NOMO-1 treated with DMSO at 0.1 percent for 48 hours (cell line): Measurements from ENCODE around the gene OR2J2.
"Not testable (repeated sequence)": the region's sequence is repeated elsewhere in the genome, so short reads cannot be mapped to it uniquely, and the experiment has no call there.

Experiments
- DNase-seq: peaks from one replicate; lab custom pipeline; 2025; ENCODE audit not compliant: unreplicated experiment; lab: John Stamatoyannopoulos, UW

The OR2J2 gene

DNA sequence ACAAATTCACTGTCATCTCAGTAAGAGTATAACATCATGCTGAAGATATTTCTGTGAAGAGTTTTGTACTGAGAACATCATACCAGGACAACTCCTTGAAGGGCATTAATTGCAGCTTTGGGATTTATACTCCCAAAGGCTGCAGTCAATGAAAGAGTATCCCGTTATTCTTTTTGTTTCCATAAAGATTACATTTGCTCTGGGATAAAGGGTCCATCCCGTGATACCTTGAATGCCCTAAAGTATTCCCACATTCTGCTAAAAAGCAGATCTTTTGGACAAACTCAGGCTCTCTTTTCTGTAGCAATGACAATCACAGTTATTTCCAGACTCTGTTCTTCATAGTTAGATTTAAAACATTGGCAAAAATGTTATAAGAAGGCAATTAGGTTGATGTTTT, at the start of gene OR2J2:
Gene OR2J2 (plus strand): TSS at position 301 of the 400 bp plus-strand sequence. CDS start 2,729 bp downstream, outside the sequence.
- not testable (repeated sequence) for DNase-seq

DNA sequence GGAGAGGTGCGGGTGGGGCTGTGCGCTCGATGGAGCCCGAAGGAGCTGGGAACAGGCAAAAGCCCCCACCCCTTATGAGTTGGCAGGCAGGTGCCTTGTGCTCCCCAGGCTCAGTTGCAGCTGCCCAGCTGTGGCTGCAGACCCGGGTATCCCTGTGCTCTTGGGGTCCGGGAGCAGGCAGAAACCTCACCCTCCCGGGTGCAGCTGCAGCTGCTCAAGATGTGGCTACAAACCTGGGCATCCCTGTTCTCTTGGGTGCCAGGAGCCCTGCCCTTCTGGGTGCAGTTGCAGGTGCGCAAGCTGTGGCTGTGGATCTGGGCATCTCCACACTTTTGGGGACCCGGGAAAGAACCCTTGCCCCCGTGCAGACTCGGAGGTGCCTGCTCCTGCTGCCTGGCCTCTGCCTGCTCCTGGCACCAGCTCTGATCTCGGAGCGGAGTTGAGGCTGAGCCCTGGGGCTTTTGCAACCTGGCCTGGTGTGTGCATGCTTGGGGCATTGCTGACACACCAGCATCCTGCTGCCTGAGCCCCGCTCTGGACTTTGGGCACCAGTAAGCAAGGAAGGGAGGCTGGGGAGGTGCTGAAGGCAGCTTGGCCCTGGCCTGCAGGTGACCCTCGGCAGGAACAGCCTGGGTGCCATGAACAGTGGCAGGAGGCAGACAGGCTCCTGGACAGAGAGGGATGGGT, 41.2 kb upstream of the OR2J2 start:
- no peak for DNase-seq

DNA sequence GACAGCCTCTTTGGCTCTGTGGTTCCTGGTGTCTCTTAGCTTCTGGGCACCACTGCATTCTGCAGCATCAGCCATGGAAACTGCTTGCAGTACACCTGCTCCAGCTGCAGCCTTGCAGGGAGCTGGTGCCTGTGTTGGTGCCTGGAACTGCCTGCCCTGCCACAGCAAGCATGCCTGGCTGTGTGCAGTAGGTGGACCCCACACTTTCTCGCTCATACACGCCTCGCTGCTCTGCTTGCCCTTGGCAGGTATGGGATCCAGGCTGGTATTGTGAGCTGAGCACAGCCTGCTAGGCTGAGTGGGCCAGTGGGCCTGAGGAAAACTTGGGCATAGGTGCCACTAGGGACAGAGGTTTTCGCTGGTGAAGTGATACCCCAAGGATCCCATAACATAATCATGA, 40.1 kb upstream of the OR2J2 start:
- no peak for DNase-seq

- no peak for DNase-seq
These were observed 39.0 kb upstream of the OR2J2 start for GRCh38 chr6:29131691-29132090.

DNA sequence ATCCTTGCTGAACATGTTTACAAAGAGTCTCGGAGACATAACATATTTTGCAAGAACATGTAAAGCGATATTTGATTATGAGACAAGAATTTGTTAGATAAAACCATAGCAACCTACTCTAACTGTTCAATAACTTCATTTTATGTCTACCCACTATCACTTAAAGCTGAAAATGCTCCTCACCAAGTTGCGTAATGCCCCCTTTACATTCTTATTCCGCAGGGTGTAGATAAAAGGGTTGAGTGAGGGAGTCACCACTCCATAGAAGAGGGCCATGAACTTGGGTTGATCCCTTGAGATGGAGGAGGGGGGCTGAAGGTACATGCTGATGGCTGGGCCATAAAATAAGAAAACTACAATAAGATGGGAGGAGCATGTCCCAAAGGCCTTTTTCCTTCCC, 33.0 kb upstream of the OR2J2 start:
- DNase-seq: no peak

DNA sequence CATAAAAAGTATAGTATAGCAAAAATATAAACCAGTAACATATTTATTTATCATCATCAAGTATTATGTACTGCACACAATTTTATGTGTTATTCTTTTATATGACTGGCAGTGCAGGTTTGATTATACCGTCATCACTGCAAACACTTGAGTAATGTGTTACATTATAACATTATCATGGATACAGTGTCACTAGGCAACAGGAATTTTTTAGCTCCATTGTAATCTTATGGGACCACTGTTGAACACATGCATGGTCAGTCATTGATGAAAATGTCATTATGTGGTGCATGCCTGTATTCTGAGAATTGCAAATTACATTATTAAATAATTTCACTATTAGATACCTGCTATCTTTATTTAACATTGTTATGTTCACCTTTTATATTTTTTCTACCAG, 29.1 kb upstream of the OR2J2 start:
- DNase-seq: no peak

DNA sequence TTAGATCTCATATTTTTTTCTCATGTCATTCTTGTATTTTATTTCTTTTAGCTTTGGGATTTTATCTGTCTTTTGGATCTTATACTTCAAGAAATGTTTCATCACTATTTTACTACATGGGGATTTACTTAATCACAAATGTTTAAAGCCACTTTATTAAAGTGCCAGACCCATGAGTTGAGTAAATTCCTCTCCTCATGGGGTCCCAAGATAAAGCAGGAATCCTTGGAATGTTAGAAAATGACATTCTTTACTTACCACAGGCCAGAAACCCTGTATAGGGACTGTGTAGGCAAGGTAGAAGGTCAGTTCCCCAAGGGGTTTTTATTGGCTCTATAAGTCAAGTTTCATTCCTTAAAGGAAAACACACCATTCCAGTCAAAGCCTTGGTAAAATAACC, 28.4 kb upstream of the OR2J2 start:
- DNase-seq: no peak

DNA sequence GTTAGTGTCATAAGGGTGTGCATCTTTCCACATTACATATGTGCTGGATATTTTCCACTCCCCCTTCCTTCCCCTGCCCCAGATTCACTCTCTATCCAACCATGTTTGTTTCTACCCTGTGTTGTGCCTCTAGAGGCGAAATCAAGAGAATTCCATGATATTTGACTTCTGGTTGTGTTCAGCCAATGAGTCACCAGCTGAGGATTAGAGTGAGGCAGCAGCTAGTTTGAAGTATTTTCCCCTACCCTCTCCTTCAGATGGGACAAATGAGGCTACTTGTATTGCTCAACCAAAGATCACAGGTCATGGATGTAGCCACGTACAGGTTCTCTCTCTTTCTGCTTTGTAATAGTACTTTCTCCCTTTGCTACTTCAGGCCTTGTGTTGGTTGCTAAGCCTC, 24.5 kb upstream of the OR2J2 start:
- no peak for DNase-seq

DNA sequence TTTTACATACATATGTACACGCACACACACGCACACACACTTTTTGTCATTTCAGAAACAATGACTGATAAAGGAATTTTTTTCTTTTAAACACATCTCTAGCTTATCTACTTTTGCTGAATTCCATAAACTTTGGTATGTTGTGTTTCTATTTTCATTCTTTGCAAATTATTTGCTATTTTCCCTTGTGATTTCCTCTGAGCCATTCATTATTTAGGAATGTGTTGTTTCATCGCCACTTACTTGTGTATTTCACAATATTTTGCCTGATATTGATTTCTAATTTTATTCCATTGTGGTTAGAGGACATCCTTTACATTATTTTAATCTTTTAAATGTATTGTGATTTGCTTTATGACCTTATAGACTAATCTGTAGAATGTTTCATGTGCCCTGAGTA, 23.6 kb upstream of the OR2J2 start:
- DNase-seq: no peak

DNA sequence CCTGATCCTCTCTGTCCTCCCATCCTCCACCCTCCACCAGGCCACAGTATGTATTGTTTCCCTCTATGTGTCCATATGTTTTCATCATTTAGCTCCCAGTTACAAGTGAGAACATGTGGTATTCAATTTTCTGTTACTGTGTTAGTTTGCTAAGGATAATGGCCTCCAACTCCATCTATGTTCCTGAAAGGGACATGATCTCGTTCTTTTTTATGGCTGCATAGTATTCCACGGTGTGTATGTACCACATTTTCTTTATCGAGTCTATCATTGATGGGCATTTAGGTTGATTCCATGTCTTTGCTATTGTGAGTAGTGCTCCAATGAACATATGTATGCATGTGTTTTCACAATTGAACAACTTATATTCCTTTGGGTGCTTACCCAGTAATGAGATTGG, 21.3 kb upstream of the OR2J2 start:
- not testable (repeated sequence) for DNase-seq

GRCh38 chr6:29153083-29153482, 17.6 kb upstream of the OR2J2 start:
- no peak for DNase-seq

DNA sequence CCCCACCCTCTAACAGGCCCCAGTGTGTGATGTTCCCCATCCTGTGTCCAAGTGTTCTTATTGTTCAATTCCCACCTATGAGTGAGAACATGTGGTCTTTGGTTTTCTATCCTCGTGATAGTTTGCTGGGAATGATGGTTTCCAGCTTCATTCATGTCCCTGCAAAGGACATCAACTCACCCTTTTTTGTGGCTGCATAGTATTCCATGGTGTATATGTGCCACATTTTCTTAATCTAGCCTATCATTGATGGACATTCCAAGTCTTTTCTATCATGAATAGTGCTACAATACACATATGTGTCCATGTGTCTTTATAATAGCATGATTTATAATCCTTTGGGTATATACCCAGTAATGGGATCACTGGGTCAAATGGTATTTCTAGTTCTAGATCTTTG, 15.5 kb upstream of the OR2J2 start:
- not testable (repeated sequence) for DNase-seq

DNA sequence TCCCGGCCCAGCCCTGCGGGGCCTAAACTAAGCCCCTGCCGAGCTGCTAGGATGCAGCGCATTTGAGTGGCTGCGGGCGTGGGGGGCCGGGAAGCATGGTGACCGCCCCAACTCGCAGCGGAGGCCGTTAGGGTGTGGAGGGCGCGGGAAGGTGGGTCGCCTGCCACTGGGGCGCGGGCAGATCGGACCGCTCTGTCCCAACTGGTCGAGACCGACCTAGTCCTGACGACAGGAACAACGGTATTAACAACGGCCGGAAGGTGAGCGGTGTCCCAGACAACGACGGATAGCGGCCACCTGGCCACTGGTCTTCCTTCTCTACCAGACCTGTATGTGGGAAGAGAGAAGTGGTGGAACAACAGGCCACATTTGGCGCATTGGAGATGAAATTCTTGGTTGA, 10.8 kb upstream of the OR2J2 start:
- DNase-seq: not testable (repeated sequence)

DNA sequence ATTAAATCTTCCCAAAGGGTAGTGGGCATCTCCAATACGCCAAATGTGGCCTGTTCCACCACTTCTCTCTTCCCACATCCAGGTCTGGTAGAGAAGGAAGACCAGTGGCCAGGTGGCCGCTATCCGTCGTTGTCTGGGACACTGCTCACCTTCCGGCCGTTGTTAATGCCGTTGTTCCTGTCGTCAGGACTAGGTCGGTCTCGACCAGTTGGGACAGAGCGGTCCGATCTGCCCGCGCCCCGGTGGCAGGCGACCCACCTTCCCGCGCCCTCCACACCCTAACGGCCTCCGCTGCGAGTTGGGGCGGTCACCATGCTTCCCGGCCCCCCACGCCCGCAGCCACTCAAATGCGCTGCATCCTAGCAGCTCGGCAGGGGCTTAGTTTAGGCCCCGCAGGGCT, 5.1 kb upstream of the OR2J2 start:
- not testable (repeated sequence) for DNase-seq

- DNase-seq: no peak
These were observed 1.0 kb downstream of the OR2J2 start for GRCh38 chr6:29171736-29172135.

DNA sequence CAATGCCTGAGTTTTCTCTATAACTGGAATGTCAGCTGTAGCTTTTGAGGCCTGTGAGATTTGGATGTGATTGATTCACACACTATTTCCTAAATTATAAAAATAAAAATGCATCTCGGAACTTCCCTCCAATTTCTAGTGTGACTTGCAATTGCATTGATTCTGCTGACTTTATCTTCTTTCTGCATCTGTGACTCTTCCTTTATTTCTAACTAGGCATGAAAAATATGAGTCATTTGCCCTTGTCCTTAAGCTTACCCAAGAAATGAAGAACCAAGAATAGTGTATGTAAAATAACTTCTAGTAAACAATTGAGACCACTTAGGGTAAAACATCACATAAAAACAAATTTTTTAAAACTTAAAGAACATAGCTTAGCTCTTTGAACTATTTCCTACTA, 12.9 kb downstream of the OR2J2 start:
- DNase-seq: no peak

GRCh38 chr6:29188659-29189058, 18.0 kb downstream of the OR2J2 start:
- DNase-seq: not testable (repeated sequence)

- DNase-seq: no peak
These were observed 30.3 kb downstream of the OR2J2 start for GRCh38 chr6:29200767-29201662.

DNA sequence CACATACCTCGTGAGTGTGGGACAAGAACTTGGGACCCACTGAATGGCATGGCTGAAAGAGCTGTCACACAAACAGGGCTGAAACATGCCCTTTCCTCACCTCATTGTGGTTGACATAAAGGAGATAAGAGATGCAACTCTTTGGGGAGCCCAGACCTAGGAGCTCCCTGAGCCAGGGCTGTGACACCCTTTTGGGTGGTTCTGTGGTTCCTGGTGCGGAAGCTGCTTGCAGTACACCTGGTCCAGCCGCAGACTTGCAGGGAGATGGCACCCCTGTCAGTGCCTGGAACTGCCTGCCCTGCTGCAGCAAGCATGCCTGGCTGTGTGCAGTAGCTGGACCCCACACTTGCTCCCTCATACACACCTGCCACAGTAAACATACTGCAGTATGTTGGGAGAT, 31.3 kb downstream of the OR2J2 start:
- no peak for DNase-seq

GRCh38 chr6:29211488-29211887, 40.8 kb downstream of the OR2J2 start:
- DNase-seq: no peak

GRCh38 chr6:29216528-29216927, 45.8 kb downstream of the OR2J2 start:
- DNase-seq: no peak

DNA sequence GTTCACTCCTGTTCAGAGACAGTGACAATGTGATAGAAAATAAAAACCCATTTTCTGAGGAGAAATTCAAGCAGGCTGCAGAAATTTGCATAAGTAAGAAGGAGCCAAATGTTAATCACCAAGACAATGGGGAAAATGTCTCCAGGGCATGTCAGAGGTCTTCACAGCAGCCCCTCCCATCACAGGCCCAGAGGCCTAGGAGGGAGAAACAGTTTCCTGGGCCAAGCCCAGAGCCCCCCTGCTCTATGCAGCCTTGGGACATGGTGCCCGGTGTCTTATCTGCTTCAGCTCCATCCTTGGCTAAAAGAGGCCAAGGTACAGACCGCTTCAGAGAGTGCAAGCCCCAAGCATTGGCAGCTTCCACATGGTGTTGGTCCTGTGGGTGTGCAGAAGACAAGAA, 46.5 kb downstream of the OR2J2 start:
- not testable (repeated sequence) for DNase-seq
